GM19324 (cell line): ENCODE measurements around the gene DCUN1D5.

Experiments used
- ATAC-seq: cut with Tn5 transposase; IDR thresholded peaks from one replicate; pipeline ENCODE4 v1.9.1; 2021; ENCODE audit warnings: mild to moderate bottlenecking, moderate library complexity; ENCODE audit not compliant: unreplicated experiment, low FRiP score

Gene DCUN1D5

DNA sequence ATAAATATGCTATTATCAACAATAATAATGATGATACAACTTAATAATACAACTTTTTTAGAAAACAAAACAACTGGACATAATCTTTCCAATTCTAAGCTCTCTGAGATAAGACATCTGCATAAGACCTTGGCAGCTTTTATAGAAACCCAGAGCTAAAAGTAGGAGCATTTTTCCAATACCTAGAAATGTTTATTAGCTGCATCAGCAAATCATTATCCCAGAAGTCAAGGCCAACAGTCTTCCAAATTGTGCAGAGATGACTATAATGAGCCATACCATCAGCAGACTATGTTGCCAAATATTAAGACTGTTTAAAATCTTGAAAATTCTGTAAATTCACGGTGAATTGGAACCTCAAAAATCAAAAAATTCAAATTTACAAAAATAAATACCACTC lies 30.3 kb downstream of the DCUN1D5 start:
- no peak for ATAC-seq

DNA sequence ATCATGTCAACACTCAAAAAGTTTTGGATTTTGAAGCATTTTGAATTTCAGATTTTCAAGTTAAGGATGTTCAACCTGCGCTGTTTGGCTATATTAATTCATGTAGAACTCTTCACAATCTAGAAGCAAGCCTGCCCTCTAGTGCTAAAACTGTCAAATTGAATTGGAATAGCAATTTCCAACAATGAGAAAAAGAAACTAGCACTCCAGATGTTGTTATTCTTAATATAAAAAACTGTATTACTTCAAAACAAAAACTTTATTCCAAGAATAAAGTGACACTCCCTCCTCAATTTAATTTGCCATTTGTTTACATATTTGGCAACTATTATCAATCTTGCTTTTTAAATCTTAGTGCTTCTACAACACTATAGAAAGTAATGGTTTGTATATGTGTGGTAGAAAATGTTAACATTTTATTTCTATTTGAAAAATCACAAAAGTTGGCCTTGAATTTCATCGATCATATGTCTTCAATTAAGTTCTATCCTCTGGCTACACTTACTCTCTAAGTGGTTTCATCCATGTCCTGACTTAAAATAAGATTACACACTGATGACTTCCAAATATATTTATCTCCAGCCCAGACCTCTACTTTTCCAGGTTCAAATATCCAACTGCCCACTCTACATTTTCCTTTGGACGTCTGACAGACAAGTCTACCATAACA lies 36.6 kb downstream of the DCUN1D5 start:
- peak; percentile 55 for ATAC-seq

DNA sequence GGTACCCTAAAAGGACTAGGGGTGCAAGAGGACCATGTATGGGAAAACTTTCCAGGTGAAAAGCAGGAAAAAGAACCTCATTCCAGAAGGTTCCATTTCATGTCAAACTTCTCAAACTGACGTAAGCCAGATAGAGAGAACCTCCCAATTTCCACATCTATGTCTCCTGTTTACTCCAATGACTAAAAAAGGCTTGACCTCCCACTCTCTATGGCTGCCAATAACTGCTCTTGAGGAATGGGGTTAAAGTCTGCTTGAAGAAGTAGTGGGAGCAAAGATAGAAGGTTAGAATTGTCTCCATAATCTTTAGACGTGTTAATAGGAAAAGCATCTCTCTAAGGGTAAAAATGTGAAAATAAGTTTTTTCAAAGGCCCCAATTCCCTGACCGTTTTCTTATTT lies 38.0 kb downstream of the DCUN1D5 start:
- no peak for ATAC-seq

DNA sequence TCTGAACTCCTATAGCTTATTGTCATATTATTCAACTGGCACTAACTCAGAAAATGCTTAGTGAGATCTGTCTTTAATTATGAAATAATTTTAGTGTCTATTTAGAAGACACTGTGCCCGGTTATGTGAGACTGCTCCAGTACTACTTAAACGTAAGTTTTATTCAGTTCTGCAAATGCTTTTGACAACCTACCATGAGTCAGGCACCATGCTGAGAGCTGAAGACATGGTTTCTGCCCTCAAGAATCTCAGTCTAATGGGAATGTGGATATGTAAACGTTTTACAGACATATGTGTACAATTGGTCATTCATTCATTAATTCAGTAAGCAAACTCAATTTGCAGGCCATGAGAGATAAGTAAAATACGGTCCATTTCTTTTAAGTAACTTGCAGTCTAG lies 40.0 kb downstream of the DCUN1D5 start:
- ATAC-seq = no peak

DNA sequence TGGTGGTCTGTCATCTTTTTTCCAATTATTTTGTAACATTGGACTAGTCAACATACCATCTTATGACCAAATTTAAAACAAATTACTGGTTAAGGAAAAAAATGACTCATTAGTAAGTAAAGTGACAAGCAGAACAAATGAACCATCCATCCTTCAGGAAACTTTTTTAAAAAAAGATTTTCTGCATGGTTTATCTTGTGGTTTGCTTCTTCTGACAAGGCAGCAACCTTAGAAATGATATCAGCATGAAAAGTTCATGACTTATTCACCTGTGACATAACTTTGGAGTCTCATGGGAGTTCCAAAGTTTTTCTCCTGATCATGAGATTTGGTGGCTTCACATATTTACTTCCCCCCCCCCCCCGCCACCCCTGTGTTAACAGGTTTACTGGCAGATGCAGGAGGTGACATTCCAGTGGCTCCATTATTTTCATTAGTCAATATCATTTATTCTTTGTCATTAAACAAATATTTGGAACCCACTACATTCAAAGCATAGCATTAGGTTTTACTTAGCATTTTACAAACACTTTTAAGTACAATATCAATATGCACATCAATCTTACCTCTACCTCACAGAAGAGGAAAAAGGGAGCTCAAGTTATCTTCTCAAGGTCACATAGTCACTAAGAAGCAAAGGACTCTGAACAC lies 40.7 kb downstream of the DCUN1D5 start:
- no peak for ATAC-seq

DNA sequence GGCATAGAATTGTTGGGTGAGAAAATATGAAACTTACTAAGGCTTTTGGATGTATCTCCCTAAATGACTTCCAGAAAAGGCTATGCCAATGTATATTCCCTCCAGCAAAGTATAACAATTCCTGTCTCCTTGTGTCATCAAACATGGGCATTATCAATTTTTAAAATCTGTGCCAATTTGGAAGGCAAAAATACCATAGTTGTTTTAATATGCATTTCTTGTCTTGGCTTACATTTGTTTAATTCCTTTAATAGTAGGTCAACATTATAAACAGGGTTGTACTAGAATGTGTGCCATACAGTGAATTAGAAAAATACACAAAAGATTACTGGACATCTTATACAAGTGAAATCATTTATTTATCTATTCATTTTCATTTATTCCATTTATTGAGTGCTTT lies 41.6 kb downstream of the DCUN1D5 start:
- ATAC-seq = no peak

DNA sequence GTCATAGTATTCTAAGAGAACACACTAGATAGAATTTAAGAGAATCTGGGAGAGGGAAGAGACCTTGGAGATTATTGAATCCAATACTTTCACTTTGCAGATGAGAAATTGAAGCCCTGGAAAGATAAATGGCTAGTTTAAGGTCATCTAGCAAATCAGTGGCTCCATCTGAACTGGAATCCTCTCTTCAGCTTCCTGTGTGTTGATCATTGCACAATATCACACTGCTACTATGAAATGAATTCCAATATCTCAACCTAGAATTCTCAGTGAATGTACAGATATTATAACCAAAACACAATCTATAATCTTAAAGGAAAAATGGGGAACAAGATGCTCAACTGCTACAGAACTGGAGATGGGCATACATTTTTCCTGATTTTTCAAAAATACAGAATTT lies 44.1 kb downstream of the DCUN1D5 start:
- ATAC-seq = no peak

DNA sequence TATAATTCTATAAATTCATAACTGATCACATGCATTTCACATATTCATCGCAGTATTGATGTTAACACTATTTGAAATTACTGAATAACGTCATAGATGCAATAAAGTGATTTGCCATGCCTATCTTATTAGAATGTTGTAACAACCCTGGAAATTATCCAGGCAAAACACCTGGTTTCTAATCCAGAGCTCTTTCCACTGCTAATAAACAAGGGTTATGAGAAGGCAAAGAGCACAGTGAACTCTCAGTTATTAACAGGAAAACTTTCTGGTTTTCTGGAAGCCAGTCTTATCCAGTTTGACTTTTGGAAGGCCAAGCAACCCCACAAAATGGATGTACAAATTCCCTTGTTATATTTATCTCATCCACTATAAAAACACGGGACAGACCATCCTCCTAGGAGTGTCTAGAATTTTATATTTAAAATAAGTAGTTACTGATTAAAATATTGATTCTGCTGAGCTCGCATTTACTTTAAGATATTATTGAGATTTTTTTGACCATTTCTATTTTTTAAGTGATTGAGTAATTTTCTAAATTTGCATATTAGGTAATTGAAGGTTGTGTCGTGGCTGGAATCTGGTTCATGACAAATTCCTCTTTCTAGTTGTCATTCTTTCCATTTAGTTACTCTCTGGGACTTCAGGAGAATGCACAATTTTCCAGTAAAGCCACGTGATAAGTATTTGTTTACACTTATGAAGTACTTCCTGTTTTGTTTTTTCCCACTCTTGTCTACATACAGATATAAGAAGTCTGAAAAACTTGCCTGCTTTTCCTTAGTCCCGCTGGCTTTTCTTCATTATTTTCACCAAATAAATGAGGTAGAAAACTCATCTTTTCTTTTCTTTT lies 47.9 kb downstream of the DCUN1D5 start:
- no peak for ATAC-seq

DNA sequence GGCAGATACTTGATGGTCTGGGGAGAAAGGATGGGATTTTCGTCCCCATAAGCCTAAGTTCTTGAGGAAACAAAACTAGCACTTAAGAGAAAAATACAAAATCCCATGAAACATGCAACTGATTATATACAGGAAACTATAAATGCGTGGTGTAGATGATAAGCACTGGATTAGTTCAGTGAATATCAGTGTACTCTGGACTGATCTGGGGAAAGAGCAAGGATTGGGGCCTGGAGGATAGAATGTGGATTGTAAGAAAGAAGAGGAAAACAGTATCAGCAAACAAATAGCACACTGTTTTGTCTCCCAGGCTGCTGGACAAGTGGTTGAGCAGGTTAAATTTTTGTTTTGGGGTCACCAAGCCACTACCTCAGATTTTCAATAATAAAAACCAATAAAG lies 49.8 kb downstream of the DCUN1D5 start:
- no peak for ATAC-seq

DNA sequence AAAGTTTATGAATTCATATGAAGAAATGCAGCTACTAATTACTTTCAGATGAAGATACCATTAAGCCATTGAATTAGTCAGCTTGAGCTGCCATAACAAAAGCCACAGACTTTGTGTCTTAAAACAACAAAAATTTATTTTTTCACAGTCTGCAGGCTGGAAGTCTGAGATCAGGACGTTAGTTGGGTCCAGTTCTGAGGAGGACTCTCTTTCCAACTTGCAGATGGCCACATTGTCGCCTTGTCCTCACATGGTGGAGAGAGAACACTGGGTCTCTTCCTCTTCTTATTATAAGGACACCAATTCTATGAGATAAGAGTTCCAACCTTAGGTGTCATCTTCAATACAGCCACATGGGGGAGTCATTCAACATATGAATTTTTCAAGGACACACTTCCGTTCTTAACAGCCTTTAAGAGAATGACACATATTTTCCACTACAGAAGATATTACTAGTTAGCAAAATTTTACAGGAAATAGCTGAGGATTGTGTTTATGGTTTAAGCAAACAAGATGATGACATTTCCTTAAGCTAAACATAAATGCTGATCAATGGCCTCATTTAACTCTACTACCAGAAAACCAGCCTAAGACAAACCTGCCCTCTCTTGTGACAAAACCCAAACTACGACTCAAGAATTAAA lies 56.0 kb downstream of the DCUN1D5 start:
- ATAC-seq = peak; percentile 93

DNA sequence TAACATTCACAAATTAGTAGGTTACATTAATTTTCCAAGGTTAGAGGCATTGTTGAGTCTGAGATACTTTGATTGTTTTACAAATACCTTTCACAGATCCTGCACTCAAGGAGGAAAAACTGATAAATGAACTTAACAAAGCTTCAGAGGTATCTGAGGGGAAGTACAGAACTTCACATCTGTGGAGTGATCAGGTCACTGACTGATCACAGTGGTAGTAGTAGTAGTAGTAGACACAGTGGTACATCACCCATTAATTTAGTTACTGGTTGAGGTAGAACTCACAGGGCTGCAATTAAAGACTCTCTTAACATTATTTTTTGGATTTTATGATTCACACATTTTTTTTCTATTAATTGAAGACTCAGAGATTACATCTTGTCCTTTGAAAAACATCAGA lies 56.7 kb downstream of the DCUN1D5 start:
- no peak for ATAC-seq

DNA sequence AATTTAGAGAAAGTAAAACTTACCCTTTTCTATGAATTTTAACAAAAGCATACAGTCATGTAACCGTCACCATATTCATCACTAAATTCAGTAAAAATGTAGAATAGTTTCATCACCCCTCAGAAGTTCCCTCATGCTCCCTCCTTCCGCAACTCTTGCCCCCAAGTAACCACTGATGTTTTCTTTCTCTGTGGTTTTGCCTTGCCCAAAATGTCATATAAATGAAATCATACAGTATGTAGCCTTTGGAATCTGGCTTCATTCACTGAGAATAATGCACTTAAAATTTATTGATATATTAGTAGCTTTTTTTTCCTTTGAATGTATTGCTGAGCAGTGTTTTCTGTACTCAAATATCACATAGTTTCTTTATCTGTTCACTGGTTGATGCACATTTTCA lies 60.1 kb downstream of the DCUN1D5 start:
- ATAC-seq = no peak

DNA sequence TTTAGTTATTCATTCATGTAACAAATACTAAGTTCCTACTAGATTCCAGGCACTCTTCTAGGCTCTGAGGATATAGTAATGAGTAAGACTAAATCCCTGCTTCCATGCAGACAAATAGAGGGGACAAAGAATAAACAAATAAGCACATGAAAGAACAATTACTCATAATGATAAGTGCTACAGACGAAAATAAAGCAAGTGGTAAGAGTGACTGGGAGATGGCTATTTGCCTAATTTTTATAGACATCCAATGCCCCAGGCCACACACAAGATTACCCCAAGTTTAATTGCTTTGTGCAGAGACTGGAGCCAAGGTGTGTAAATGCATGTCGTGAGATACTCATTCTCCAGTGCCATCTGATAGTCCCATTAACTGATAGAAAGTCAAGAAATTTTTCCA lies 62.6 kb downstream of the DCUN1D5 start:
- ATAC-seq = no peak

DNA sequence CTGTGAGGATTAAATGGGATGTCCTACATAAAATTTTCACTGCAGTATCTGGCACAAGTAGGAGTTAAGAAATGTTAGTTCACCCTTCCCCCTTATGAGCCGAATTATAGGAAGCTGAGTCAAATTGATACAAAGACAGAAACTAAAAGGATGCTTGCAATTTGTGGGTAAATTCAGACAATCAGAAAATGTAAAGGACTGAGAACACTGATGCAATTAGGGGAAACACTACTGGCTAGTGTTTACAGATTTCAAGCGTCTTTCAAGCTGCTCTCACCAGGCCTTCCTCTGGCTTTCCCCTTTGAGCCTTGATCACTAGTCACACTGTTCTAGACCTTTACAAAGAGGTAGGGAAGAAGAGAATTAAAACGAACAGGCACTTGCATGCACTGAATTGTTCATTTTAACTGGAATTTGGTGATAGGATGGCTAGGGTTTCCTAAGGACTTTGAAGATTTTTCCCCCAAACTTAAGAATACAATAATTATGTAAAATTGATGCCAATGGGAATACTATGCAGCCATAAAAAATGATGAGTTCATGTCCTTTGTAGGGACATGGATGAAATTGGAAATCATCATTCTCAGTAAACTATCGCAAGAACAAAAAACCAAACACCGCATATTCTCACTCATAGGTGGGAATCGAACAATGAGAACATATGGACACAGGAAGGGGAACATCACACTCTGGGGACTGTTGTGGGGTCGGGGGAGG lies 63.5 kb downstream of the DCUN1D5 start:
- peak; percentile 50 for ATAC-seq

DNA sequence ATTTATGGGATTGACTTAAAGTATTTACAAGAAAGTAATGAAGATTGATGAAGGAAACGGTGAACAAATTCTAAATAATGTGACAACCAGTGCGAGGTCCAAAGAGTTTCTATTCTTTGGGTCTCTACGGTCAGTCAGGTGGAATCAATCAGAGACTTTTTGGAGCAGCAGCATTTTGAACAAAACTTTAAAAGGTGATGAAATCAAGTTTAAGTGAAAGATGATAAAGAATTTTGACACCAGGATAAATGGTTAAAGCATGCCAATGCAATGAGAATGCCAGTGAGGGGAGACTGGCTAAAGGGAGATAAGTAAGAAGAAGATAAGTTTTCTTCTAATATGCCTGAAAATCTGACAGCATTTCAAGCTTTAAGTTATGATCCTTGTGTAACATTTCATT lies 67.9 kb downstream of the DCUN1D5 start:
- ATAC-seq = no peak

DNA sequence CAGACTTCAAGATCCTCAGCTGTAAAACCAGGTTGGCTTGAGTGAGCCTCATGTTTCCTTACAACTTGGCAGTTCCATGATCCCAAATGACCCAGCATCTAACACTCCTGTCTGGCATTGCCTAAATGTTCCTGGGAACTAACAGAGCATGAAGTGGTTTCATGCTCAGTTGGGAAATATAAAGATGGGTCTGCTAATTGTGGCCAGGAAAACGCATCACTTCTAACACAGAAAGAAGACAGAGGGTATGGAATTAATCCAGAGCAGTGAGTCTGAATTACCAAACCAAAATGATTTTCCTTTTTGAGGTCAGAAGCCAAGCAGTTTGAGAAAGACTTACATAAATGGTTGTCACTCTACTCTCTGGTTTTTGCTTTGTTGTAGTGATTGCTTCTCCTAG lies 75.9 kb downstream of the DCUN1D5 start:
- no peak for ATAC-seq

DNA sequence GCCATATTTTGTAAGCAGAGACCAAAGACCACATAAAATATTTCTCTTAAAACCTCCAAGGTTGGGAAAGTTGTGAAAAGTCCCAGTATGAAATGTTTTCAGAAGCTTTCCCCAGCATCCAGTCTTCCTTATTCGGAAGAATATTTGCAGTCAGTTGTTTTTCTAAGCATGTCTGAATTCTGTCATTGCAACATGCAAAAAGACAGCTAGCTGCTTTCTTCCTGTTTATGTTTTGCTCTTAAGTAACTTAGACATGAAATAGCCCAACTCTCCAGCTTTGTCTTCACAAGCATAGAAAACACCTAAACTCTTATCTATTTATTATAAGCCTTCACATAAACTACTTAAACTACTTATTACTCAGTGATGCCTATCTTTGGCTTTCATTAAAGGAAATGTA lies 78.5 kb downstream of the DCUN1D5 start:
- ATAC-seq = no peak
